NCI-H2081 treated with DMSO at 0.1 percent for 48 hours (cell line): ENCODE data around the gene C11orf21.
"Not testable (repeated sequence)": the region's sequence is repeated elsewhere in the genome, so short reads cannot be mapped to it uniquely, and the experiment has no call there.

Source experiments
- DNase-seq: peaks from one replicate; lab custom pipeline; 2025; lab: John Stamatoyannopoulos, UW

C11orf21 gene

GRCh38 chr11:2295971-2296912 lies 5.5 kb downstream of the C11orf21 start:
- DNase-seq, result no peak

GRCh38 chr11:2294926-2295290 lies 6.8 kb downstream of the C11orf21 start:
- no peak for DNase-seq

GRCh38 chr11:2293984-2294925 lies 7.5 kb downstream of the C11orf21 start:
- DNase-seq, result no peak

GRCh38 chr11:2293531-2293971 lies 8.2 kb downstream of the C11orf21 start:
- no peak for DNase-seq

GRCh38 chr11:2290351-2290841 lies 11.3 kb downstream of the C11orf21 start:
- no peak for DNase-seq

GRCh38 chr11:2289859-2290258 lies 11.9 kb downstream of the C11orf21 start:
- DNase-seq, result no peak

- no peak for DNase-seq
Measured at GRCh38 chr11:2289350-2289749, 12.4 kb downstream of the C11orf21 start.

- no peak for DNase-seq
Measured at GRCh38 chr11:2287091-2287490, 14.6 kb downstream of the C11orf21 start.

- not testable (repeated sequence) for DNase-seq
Measured at GRCh38 chr11:2286350-2286749, 15.4 kb downstream of the C11orf21 start.

- DNase-seq, result no peak
Measured at GRCh38 chr11:2280208-2280607, 21.5 kb downstream of the C11orf21 start.

- DNase-seq, result no peak
Measured at GRCh38 chr11:2277933-2278523, 23.7 kb downstream of the C11orf21 start.

GRCh38 chr11:2277008-2277346 lies 24.7 kb downstream of the C11orf21 start:
- no peak for DNase-seq

GRCh38 chr11:2276280-2277007 lies 25.3 kb downstream of the C11orf21 start:
- DNase-seq, result no peak

- DNase-seq, result no peak
Measured at GRCh38 chr11:2275334-2276279, 26.1 kb downstream of the C11orf21 start.

GRCh38 chr11:2273771-2274170 lies 27.9 kb downstream of the C11orf21 start:
- DNase-seq, result no peak

- no peak for DNase-seq
Measured at GRCh38 chr11:2273311-2273710, 28.4 kb downstream of the C11orf21 start.

- DNase-seq, result no peak
Measured at GRCh38 chr11:2272946-2273280, 28.8 kb downstream of the C11orf21 start.

- no peak for DNase-seq
Measured at GRCh38 chr11:2272228-2272945, 29.3 kb downstream of the C11orf21 start.

GRCh38 chr11:2271327-2272227 lies 30.1 kb downstream of the C11orf21 start:
- no peak for DNase-seq
